Endothelial cell of umbilical vein (primary cell): ENCODE results near the gene TBX2. TPM values are rescaled to one million over a fixed set of nuclear protein-coding genes. Genes with fewer than 3 reads are reported as not detected.

Source experiments
- BruUV-seq: library from RNA; stranded (reverse); fragments of 400-500 nt; replicated peaks from 2 replicates; lab custom pipeline; 2021; lab: Mats Ljungman, UMichigan
- CTCF ChIA-PET: fragments of 300-600, 350-600 bp; sonication (Branson Sonifier 250); formaldehyde crosslinking; loops from one replicate; lab custom pipeline; 2021; ENCODE audit warnings: antibody characterized with exemption, inconsistent platforms; lab: Charles Lee
- POLR2A ChIA-PET: fragments of 300-600, 350-600 bp; sonication (Branson Sonifier 250); formaldehyde crosslinking; loops from one replicate; lab custom pipeline; 2021; ENCODE audit warnings: antibody characterized with exemption, inconsistent platforms; lab: Charles Lee
- DNase-seq: peaks from one replicate; pipeline ENCODE4 v3.0.0-alpha.2; 2011; ENCODE audit warnings: low read depth, low spot score
- FAIRE-seq: peaks from 2 replicates; lab custom pipeline; 2011; peaks lifted over from hg19 to GRCh38; lab: Jason Lieb, UNC
- H2AFZ ChIP-seq: 2 replicates; pipeline ENCODE4 v1.6.0; 2012; ENCODE audit warnings: low read depth, low read length, control low read depth, inconsistent platforms
- H3K27ac ChIP-seq: 2 replicates; pipeline ENCODE4 v1.5.1; 2011; ENCODE audit warnings: low read depth, mild to moderate bottlenecking, control low read depth, low read length, moderate library complexity; ENCODE audit not compliant: insufficient read depth
- H3K27me3 ChIP-seq, 2 experiments: 2 replicates each; pipeline versions ENCODE4 v1.6.0 to v1.6.1; 2011; ENCODE audit warnings: low read length in 2 of 2, mixed read lengths in 1 of 2; ENCODE audit not compliant: control insufficient read depth in 2 of 2, insufficient read depth in 2 of 2
- H3K36me3 ChIP-seq, 2 experiments: 2 replicates in 1 of 2; 3 replicates in 1 of 2; pipeline ENCODE4 v1.5.1; 2011; ENCODE audit warnings: low read length in 2 of 2, mild to moderate bottlenecking in 1 of 2, moderate library complexity in 1 of 2; ENCODE audit not compliant: control insufficient read depth in 2 of 2, insufficient read depth in 2 of 2; ENCODE audit errors: extremely low read depth in 1 of 2
- H3K4me1 ChIP-seq: 3 replicates; pipeline ENCODE4 v1.5.1; 2011; ENCODE audit warnings: mild to moderate bottlenecking, low read length; ENCODE audit not compliant: control insufficient read depth, insufficient read depth; ENCODE audit errors: extremely low read depth
- H3K4me2 ChIP-seq: 2 replicates; pipeline ENCODE4 v1.6.1; 2011; ENCODE audit warnings: low read length, control low read depth, mixed read lengths; ENCODE audit not compliant: insufficient read depth
- H3K4me3 ChIP-seq, 3 experiments: fragments of 200-600 bp in 1 of 3; sonication (generic), shearing (Covaris generic) in 1 of 3; replicated peaks in 1 of 3; 2 replicates each; pipeline ENCODE4 v1.5.1; 2011 to 2016; ENCODE audit warnings: control low read depth in 3 of 3, low read length in 3 of 3, mild to moderate bottlenecking in 2 of 3, inconsistent platforms in 1 of 3, low read depth in 1 of 3, moderate library complexity in 1 of 3; ENCODE audit not compliant: insufficient read depth in 1 of 3
- H3K79me2 ChIP-seq: 2 replicates; pipeline ENCODE4 v1.6.0; 2012; ENCODE audit warnings: low read length, inconsistent platforms; ENCODE audit not compliant: control insufficient read depth, insufficient read depth
- H3K9ac ChIP-seq: replicated peaks from 2 replicates; pipeline ENCODE3; 2011; ENCODE audit warnings: low read length, control low read depth; ENCODE audit not compliant: insufficient read depth; ENCODE audit errors: extremely low read depth
- H3K9me1 ChIP-seq: replicated peaks from 3 replicates; pipeline ENCODE4 v1.6.0; 2011; ENCODE audit warnings: mild to moderate bottlenecking, low read length; ENCODE audit not compliant: control insufficient read depth, insufficient read depth; ENCODE audit errors: extremely low read depth
- H3K9me3 ChIP-seq: replicated peaks from 2 replicates; pipeline ENCODE4 v1.5.1; 2012; ENCODE audit warnings: low read length, inconsistent platforms; ENCODE audit not compliant: control insufficient read depth, insufficient read depth
- H4K20me1 ChIP-seq: replicated peaks from 2 replicates; pipeline ENCODE3; 2011; ENCODE audit warnings: mild to moderate bottlenecking, low read length; ENCODE audit not compliant: control insufficient read depth, insufficient read depth; ENCODE audit errors: extremely low read depth
- CTCF ChIP-seq, 2 donors: IDR thresholded peaks; 1 replicate in 1 of 2; 2 replicates in 1 of 2; pipeline ENCODE4 v1.5.1; 2011; ENCODE audit warnings: low read length in 2 of 2, mild to moderate bottlenecking in 2 of 2, moderate library complexity in 2 of 2, control low read depth in 1 of 2, inconsistent platforms in 1 of 2, low read depth in 1 of 2; ENCODE audit not compliant: insufficient read depth in 1 of 2; ENCODE audit errors: extremely low read depth in 1 of 2
- EZH2 ChIP-seq: IDR thresholded peaks from 2 replicates; pipeline ENCODE4 v1.6.1; 2012; ENCODE audit warnings: borderline replicate concordance, low read depth, mild to moderate bottlenecking, moderate library complexity, low read length, inconsistent platforms; ENCODE audit not compliant: severe bottlenecking
- FOS ChIP-seq: IDR thresholded peaks from 2 replicates; pipeline ENCODE4 v1.6.1; 2011; ENCODE audit warnings: mild to moderate bottlenecking, low read length, moderate library complexity, borderline replicate concordance; ENCODE audit not compliant: insufficient read depth
- GATA2 ChIP-seq: IDR thresholded peaks from 2 replicates; pipeline ENCODE4 v1.7.0; 2011; ENCODE audit warnings: low read depth, mild to moderate bottlenecking, moderate library complexity, mixed read lengths, low read length; ENCODE audit not compliant: insufficient read length, insufficient read depth
- JUN ChIP-seq: IDR thresholded peaks from 2 replicates; pipeline ENCODE4 v1.6.1; 2011; ENCODE audit warnings: borderline replicate concordance, low read depth; ENCODE audit not compliant: insufficient read length, insufficient read depth
- MYC ChIP-seq: IDR thresholded peaks from one replicate; pipeline ENCODE4 v1.6.1; 2011; ENCODE audit warnings: mild to moderate bottlenecking, low read depth, low read length
- POLR2A ChIP-seq: IDR thresholded peaks from 2 replicates; pipeline ENCODE4 v1.6.1; 2012; ENCODE audit warnings: low read depth, mild to moderate bottlenecking, control low read depth, low read length
- POLR2AphosphoS5 ChIP-seq: IDR thresholded peaks from 2 replicates; pipeline ENCODE4 v1.6.1; 2012; ENCODE audit warnings: low read depth, mild to moderate bottlenecking, control low read depth, low read length, moderate library complexity; ENCODE audit not compliant: insufficient read depth
- dilution Hi-C: fragments of 300-500 bp; cut with MboI; formaldehyde crosslinking; loops from one replicate; pipeline ENCODE4 v1.15.0; 2019; ENCODE audit warnings: low sequenced_read_pairs; ENCODE audit not compliant: extremely low pct_ligation_motif_present
- intact Hi-C: fragments of 100-400 bp; cut with micrococcal nuclease; formaldehyde crosslinking; loops from one replicate; pipeline ENCODE4 v1.10.0; 2022
- polyA plus RNA-seq, 4 experiments: library from polyadenylated mRNA; depleted of rRNA in 3 of 4; stranded (reverse) in 3 of 4; unstranded in 1 of 4; fragments of >200 nt; gene quantifications; 2 replicates each; pipeline versions ENCODE4 v1.2.1 to v1.2.3, GENCODE V29; 2011 to 2012; ENCODE audit warnings: missing spikeins in 1 of 4
- total RNA-seq: library from RNA; stranded (reverse); gene quantifications from 2 replicates; pipeline ENCODE4 v1.2.3, GENCODE V29; 2021
- TF ChIP-seq, protein P1 (sequence below): IDR thresholded peaks from 2 replicates; pipeline ENCODE4 v1.6.1; 2011; ENCODE audit not compliant: insufficient read depth, insufficient read length

TBX2 gene
- total and polyA plus RNA-seq, 2 donors (not counting 3 experiments of a cell fraction or from before 2014, with no cell fraction given), result not detected

DNA sequence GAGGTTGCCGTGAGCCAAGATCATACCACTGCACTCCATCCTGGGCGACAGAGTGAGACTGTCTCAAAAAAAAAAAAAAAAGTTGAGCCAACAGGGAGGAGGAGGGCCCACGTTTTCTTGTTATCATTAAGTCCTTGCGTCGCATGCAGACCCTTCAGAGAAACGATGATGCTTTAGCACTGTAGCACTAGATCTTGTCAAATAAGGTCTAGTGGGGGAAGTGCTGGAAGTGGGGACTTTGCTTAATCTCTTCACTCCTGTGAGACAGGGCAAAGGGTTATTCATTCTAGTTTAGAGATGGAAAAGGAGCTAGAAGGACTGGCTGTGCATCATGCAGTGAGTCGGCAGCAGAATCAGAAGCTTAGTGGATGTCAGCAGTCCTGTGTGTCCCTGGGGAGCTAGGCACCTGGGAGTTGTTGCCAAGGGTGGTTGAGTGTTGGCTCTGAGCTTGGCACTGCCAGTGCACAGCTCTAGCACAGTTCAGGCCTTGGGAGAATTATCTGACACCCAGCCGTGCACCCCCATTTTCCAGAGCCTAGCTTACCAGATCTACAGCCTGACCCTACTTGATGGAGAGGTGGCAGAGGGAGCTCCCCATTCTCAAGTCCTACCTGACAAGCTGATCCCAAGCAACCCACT, 33.4 kb upstream of the TBX2 start:
- CTCF ChIA-PET, result interaction anchor here (1.5 kb wide), 1 partner anchor 13 kb away, joined by 3 read pairs; no protein-coding TSS in a partner anchor
- BruUV-seq, result no TSS peak
- POLR2A ChIA-PET, result no interaction called here
- Histone ChIP-seq H4K20me1 (no peaks in the 10 kb centered on the region), H3K27me3 (peaks cover 4 to 15% of the 10 kb centered on the region in 2 experiments), H3K27ac (no peak overlapping the region), H3K36me3 (no peaks in the 10 kb centered on the region), H3K9me3 (no peaks in the 10 kb centered on the region), H3K9me1 (no peaks in the 10 kb centered on the region), H3K4me2 (no peak overlapping the region), H3K4me3 (no peak overlapping the region), H2AFZ (no peak overlapping the region), H3K9ac (no peak overlapping the region), H3K79me2 (no peaks in the 10 kb centered on the region), H3K4me1 (no peaks in the 10 kb centered on the region)
- intact Hi-C loops, result no loop called here
- FAIRE-seq, result no peak
- DNase-seq, result no peak
- dilution Hi-C loops, result no loop called here
- TF ChIP-seq, protein P1, sequence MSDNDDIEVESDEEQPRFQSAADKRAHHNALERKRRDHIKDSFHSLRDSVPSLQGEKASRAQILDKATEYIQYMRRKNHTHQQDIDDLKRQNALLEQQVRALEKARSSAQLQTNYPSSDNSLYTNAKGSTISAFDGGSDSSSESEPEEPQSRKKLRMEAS, result no peak
- TF ChIP-seq FOS (no peak), MYC (no peak), GATA2 (no peak), POLR2A (no peak), JUN (no peak), EZH2 (no peak), CTCF (IDR thresholded peaks at IDR 0.05; ENCODE audit: extremely low read depth in 1 of 2, insufficient read depth in 1 of 2, low read depth in 1 of 2, low read length in 2 of 2) (no peak), POLR2AphosphoS5 (no peak)
